GM18502 (cell line): Measurements from ENCODE around the gene ASPDH.
"Not testable (repeated sequence)": the region's sequence is repeated elsewhere in the genome, so short reads cannot be mapped to it uniquely, and the experiment has no call there.

Experiments
- ATAC-seq: cut with Tn5 transposase; IDR thresholded peaks from one replicate; pipeline ENCODE4 v1.9.1; 2021; ENCODE audit warnings: mild to moderate bottlenecking; ENCODE audit not compliant: unreplicated experiment, poor library complexity

ASPDH gene

DNA sequence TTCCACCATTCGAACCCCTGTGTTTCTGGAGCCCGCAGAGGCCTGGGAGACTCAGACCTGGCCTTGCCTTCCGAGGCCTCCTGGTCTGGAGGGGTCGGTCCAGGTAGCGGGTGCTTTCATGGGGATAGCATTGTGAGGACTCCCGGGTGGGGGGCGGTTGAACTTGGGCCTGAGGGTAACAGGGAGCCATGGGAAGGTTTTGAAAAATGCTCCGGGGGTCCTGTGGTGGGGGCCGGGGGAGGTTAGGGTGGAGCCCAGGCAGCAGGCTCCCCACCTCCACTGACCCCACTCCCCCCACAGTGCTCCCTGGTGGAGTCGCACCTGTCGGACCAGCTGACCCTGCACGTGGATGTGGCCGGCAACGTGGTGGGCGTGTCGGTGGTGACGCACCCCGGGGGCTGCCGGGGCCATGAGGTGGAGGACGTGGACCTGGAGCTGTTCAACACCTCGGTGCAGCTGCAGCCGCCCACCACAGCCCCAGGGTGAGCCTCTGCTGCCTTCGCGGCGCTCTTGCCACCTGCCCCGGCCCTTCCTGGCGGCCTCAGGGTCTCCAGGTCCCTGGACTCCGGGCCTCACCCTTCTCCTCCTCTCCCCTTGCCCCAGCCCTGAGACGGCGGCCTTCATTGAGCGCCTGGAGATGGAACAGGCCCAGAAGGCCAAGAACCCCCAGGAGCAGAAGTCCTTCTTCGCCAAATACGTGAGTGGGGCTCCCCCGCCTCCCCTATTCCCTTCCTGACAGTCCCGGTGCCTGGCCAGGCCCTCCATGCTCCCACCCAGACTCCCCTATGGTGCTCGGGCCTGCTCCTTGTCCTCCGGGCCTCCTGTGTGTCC, 33.2 kb downstream of the ASPDH start:
- no peak for ATAC-seq

DNA sequence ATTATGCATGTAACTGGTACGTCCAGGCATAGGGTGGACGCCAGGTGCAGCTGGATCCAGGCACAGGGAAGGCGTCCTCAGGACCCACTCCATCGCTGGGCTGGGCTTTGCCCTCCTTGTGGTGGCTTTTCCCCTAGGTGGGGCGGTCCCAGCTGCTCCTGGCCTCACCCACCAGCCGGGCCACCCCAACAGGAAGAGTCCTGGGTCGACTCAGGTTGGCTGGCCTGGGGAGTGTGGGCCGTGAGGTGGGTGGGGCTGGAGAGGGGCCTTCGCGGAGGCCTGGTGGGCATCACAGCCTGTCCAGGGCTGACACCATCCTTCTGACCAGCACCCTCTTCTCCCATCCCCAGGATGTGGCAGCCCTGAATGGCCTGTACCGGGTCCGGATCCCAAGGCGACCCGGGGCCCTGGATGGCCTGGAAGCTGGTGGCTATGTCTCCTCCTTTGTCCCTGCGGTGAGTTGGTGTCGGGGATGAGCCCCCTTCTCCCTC, 33.9 kb downstream of the ASPDH start:
- no peak for ATAC-seq

DNA sequence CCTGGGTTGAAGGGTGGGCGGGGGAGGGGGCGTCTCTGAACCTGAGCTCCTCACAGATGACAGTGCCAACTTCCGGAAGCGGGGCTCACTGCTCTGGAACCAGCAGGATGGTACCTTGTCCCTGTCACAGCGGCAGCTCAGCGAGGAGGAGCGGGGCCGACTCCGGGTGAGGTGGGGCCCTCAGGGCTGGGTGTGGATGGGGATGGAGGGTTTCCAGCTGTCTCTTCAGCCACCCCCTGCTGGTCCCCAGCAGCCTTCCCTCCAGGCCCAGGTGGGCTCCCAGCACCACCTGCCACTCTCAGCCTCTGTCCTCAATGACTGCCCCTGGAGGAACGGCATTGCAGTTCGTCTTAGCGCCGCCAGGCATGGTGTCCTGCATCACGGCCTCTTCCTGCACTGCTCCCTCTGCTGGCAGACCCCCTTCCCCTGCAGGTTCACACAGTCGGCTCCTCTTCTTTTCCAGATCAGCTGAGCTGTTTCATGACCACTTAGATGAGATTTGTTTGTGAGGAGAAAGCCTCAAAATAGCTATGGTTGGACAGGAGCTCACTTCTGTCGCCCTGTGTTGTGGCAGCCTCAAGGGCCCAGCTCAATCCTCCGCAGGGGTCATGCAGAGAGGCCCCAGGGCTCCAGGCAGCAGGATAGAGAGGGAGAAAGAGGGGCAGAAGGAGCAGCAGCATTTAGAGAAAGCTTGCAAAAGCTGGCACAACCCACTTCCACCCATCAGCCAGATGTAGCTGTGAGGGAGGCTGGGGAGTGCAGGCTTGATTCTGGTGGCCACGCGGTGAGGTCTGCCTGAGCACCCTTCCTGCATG, 34.6 kb downstream of the ASPDH start:
- no peak for ATAC-seq

DNA sequence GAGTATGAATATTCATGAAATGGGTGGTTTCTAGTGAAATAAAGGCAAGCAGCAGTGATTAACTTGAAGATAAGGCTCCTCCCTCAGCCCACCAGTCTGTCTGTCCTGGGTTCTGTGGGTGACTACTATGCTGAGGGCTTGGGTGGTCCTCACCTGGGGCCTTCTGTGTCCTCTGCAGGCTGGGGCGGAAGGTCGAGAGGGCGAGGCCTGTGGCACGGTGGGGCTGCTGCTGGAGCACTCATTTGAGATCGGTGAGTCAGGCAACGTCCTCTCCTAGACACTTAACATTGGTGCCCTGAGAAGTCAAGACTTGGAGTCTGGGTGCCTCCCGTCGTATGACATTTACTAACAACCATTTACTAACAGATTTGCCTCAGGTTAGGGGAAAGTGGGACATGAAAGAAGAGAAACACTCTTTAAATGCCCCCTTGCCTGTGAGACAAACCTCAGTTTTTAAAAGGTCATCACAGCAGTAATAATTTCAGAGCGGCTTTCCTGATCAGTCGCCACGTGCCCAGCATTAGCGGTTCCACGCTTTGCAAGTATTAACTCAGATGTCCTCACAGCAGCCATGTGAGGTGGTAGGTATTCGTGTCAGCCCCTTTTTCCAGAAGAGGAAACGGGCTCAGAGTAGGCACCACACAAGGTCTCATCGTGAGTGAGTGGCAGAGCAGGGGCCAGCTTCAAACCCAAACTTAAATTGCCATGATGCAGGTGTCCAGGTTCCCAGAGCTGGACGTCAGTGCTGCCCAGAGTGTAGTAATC, 35.8 kb downstream of the ASPDH start:
- ATAC-seq: no peak

DNA sequence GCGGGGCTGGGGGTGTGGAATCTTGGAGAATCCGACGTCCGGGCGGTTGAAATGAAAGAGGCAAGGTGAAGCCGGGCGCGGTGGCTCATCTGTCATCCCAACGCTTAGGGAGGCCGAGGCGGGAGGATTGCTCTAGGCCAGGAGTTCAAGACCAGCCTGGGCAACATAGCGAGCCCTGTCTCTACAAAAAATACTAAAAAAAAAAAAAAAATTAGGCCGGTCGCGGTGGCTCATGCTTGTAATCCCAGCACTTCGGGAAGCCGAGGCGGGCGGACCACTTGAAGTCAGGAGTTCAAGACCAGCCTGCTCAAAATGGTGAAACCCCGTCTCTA, 36.8 kb downstream of the ASPDH start:
- ATAC-seq: no peak

DNA sequence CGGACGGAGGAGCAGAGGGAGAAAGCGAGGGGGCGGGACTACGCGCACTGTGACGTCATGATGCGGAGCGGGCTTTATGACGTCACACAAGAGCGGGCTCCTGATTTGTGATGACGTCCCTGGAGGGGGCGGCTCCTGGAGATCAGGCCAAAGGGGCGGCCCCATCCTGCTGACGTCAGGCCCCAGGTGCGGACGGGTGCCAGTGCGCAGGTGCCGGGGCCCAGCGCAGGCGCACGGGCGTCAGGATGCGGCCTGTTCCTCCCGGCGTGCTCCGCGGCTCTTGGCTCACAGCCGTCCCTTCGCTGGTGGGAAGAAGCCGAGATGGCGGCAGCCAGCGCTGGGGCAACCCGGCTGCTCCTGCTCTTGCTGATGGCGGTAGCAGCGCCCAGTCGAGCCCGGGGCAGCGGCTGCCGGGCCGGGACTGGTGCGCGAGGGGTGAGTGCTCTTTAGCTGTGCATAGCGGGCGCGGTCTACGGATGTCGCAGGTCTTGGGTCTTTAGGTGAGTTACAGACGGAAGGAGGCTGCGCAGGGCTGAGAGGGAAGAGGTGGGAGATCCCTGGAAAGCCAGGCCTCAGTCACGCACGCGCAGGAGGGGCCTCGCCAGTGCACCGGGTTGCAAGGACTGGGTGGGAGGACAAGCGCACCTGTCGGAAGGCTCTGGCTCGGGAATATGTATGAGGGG, 37.3 kb downstream of the ASPDH start, which contains the start of the genes EMC10 and GARIN5A:
TSS of gene EMC10 (plus strand) at position 284 of the 683 bp plus-strand sequence. CDS start at position 322, 38 bp downstream.
TSS of gene GARIN5A (minus strand) at position 625 of the 683 bp plus-strand sequence. CDS start at position 165, 460 bp downstream.
- peak; percentile 90 for ATAC-seq

DNA sequence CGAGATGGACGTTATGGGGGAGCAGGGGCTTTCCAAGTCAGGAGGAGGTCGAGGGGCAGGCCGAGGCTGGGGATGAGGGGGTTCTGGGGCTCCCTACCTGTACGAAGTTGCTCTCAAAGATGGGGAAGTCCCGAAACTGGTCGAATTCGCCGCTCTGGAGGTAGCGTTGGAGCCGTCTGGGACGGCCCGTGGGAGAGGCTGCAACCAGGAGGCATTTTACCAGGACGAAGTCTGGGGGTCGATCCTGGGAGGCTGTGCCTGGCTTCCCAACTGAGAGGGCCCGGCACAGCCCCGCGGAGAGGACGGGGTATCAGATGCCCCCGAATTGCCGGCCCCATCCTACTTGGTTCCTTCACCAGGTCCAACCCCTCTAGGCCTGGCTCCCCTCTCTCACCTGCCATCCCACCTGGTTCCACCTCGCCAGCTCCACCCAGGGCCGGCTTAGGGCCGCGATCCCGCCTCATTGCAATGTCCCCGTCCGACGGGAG, 37.9 kb downstream of the ASPDH start:
- ATAC-seq: no peak

DNA sequence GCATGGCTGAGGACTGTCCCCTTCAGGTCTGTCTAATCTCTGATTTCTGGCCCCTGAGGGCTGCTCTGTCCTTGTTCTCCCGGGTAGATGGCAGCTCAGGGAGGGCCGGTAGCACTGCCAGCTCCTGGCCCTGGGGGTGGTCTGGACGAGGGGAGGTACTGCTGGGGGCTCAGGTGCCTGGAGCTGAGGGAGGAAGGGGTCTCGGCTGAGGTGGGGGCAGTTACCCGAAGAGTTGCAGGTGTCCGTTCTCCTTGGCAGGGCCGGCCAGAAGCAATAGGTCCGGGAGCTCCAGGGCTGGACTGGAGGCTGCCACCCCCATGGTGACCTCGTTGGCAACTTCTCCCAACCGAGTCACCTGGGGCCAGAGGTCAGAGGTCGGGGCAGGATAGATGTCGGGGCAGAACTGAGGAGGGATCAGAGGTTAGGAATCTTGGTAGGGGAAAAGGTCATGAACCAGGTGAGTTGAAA, 38.6 kb downstream of the ASPDH start:
- no peak for ATAC-seq

DNA sequence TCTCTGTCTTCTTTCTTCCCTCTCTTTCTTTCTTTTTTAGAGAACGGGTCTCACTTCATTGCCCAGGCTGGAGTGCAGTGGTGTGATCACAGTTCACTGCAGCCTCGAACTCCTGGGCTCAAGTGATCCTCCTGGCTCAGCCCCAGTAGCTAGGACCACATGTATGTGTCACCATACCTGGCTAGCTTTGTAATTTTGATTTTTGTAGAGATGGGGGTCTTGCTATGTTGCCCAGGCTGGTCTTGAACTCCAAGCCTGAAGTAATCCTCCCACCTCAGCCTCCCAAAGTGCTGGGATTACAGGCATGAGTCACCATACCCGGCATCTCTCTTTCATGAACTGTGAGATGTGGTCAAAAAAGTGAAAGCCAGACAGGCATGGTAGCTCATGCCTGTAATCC, 40.4 kb downstream of the ASPDH start:
- ATAC-seq: not testable (repeated sequence)

DNA sequence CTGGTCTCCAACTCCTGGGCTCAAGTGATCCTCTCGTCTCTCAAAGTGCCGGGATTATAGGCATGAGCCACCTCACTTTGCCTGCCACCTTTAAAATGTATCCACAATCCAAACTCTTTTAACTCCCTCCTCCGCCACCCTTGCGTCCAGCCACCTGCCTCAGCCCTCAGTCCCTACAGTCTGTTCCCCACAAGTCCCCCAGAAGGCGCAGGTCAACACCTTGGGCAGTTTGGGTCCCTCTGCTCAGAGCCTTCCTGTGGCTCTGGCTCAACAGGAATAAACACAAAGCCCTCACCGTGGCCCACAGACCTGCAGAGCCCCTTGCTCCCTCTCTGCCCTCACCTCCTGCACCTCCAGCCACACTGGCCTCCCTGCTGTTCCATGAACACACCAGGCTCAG, 44.9 kb downstream of the ASPDH start:
- ATAC-seq: no peak

DNA sequence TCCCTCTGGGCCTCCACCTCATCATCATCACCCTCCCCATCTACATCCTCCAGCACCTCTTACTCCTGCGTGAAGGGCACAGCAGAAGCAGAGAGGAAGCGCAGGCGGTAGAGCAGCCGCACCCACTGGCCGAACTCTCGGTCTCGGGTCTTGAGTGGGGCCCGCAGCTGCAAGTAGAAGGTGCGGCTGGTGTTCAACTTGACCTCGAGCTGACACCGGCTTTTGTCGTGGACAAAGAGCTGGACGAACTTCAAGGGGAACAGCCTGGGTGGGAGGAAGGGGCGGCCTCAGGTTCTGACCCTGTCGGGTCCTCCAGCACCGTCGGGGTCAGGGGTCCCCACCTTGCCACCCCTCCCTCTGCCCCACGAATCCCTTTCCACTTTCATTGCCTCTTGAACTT, 46.1 kb downstream of the ASPDH start:
- ATAC-seq: no peak

DNA sequence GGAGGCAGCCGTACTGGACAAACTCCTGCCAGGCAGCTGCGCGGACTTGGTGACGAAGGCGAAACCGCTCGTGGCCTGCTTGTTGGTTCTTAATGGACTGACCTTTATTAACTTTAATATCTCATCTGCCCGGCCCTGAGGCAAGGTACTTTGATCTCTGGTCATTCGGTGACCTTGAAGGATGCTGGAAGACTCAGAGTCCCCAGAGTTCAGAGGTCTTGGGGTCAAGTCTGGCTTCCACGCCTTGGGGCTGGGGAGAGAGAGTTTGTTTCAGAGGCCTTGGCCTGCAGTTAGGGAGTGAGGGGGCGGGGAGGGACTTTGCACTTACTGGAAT, 47.0 kb downstream of the ASPDH start:
- ATAC-seq: no peak

DNA sequence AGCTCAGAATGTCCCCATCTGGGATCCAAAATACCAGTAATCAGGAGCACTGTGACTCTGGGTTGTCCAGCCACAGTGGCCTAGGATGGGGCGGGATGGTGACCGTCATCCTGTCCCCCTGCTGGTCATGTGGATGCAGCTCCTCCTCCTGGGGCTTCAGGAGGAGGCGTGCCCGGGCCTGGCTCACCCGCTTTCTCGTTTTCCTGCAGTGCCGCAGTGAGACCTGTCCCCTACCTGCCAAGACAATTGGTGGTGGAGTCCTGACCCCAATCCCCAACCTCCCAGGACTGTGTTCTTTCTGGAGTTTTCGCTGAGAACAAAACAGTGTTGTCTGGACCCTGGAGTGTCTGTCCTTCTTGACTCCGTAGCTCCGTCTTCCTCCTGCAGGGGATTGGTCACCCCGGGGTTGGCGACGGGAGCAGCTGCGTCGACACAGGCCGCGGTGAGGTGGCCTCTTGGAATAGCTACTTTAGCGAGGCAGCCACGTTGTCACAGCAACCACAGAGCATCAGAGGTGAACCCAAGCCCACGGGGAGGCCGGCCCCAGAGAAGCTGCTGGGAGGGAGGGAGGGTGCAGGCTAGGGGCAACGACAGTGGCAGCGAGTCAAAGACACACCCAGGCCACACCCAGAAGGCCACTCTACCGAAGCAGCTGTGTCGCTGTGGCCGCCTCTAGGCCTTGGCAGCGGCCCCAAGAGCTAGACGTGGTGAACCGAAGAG, 47.6 kb downstream of the ASPDH start:
- ATAC-seq: no peak

DNA sequence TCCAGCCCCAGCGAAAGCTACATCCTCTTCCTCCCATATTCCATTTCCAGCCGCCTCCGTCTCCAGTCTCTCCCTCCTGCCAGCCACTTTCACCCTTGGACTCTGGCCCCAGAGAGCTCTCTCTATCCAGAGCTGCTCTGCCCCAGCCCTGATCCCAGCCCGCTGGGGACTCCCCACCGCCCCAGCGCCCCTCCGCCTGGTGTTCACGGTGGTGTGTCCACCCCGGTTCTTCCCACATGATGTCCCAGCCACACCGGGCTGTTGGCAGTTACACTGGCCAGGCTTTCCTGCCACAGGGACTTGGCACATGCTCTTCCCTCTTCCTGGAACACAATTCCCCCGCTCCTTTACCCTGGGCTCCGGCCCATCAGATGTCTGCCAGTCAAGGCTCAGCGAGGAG, 48.7 kb downstream of the ASPDH start:
- ATAC-seq: no peak

DNA sequence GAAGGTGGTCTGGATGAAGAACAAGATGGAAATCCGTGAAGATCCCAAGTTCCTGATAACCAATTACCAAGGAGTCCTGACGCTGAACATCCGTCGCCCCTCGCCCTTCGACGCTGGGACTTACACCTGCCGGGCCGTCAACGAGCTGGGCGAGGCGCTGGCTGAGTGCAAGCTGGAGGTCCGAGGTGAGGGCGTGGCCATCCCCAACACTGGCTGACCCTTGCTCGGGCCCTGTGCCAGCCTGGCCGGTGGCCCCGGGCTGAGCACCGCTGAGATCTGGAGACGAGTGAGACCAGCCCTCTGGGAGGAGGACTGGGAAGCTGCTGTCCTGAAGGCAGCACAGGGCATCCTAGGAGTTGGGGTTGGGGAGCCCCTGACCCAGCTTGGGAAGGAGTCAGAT, 49.4 kb downstream of the ASPDH start:
- no peak for ATAC-seq

DNA sequence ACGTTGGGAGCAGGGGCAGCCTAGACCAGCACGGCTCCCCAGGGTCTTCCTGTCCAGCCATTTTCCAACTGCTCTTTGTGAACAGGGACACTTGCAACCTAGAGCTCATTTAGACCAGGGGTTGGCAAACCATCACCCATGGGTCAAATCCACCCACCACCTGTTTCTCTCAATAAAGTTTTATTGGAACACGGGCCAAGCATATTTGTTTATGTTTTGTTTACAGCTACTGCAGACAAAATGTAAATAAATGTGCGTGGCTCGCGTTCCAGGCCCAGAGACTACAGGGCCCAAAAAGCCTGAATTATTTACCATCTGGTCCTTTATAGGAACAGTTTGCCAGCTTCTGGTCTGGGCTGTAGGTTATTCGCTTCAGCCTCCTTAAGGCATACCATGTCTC, 50.7 kb downstream of the ASPDH start:
- no peak for ATAC-seq
